Stimulated activated CD8-positive, alpha-beta memory T cell treated with anti-CD3 and anti-CD28 coated beads, Interleukin-15, amount 100 ng/mL, for 4 hours (primary cell): ENCODE measurements around the gene SRD5A1.
"Not testable (repeated sequence)": the region's sequence is repeated elsewhere in the genome, so short reads cannot be mapped to it uniquely, and the experiment has no call there.

ENCODE experiments used
- DNase-seq, 2 donors: peaks; one replicate each; pipeline ENCODE4 v3.0.0-alpha.2; 2020; ENCODE audit warnings: low read depth in 2 of 2

Gene SRD5A1

DNA sequence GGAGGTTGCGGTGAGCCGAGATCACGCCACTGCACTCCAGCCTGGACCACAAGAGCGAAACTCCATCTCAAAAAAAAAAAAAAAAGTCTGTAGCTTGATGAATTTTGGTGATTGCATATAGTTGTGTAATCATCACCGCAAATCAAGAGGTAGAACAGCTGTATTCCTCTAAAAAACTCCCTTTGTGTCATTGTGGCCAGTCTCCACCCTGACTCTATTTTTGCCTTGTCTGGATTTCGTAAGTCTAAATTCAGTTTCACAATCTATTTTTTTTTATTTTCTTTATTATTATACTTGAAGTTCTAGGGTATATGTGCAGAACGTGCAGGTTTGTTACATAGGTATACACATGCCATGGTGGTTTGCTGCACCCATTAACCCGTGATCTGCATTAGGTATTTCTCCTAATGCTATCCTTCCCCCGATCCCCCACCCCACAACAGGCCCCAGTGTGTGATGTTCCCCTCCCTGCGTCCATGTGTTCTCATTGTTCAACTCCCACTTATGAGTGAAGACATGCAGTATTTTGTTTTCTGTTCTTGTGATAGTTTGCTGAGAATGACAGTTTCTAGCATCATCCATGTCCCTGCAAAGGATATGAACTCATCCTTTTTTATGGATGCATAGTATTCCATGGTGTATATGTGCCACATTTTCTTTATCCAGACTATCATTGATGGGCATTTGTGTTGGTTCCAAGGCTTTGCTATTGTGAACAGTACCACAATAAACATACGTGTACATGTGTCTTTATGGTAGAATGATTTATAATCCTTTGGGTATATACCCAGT is 12.5 kb downstream of the SRD5A1 start:
- DNase-seq: not testable (repeated sequence)

DNA sequence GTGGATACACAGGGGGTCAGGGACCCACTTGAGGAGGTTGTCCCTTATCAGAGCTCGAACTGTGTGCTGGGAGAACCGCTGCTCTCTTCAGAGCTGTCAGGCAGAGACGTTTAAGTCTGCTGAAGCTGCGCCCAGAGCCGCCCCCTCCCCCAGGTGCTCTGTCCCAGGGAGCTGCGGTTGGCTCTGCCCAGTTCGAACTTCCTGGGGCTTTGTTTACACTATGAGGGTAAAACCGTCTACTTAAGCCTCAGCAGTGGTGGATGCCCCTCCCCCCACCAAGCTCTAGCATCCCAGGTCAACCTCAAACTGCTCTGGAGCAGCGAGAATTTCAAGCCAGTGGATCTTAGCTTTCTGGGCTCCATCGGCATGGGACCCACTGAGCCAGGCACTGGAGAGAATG is 15.9 kb downstream of the SRD5A1 start:
- DNase-seq: no peak

DNA sequence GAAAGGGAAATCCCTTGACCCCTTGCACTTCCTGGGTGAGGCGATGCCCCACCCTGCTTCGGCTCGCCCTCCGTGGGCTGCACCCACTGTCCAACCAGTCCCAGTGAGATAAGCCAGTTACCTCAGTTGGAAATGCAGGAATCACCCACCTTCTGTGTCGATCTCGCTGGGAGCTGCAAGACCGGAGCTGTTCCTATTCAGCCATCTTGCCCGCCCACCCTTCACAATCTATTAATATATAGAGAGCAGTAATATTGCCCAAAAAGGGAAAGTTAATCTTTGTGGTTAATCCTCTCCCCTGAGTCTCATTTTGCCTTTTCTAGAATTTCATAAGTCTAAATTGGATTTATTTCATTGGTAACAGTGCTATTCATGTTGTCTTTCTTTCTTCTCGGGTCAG is 16.4 kb downstream of the SRD5A1 start:
- no peak for DNase-seq

DNA sequence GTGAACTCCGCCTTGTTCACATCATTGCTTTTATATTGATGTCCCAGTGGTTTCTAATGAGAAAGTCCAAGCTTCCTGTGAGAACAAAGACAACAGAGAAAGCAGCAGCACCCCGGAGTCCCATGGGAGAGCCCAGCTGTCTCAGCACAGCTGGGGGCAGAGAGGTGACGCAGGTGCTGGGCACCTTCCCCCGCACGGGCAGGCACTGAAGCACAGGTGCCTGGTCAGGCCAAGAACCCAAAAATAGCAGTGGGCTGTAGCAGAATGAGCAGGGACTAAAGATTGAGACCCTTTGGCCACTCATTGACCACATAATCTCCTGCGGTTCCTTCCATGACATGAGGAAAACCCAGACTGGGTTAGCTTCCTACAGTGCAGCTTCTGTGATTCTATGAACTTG is 18.8 kb downstream of the SRD5A1 start:
- no peak for DNase-seq

DNA sequence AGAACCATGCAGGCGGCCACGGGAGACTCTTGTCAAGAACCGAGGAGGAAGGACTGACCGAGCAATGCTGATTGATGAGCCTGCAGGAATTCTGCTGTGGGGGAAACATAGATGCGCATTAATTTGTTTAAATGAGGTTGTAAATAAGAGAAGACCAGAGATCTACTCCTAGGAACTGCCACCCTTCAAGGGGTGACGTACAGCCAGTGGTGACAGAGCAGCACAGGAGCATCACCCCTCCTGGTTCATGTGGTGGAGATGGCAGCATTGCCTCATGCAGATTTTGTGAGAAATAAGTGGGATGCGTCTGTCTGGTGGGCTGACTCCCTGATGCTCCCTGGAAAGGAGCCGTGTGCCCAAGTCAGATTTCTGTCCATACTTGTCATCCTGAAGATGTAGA is 22.2 kb downstream of the SRD5A1 start:
- DNase-seq: no peak

DNA sequence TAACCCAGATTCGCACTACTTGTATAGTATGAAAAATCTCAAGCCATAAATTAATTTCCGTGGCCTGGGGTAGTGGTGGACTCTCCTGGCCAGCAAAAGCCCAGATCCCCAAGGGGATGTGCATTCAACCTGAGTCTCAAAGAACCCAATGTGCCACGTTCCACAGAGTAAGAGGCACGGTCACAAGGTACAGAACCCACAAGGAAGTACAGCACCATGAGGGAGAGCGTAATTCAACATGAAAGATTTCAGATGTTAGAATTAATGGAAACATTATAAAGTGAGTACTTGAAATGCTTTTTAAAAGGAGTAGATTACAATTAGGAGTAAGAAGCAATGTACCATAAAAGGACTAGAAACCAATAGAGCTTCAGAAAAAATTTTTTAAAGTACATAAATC is 23.4 kb downstream of the SRD5A1 start:
- no peak for DNase-seq

DNA sequence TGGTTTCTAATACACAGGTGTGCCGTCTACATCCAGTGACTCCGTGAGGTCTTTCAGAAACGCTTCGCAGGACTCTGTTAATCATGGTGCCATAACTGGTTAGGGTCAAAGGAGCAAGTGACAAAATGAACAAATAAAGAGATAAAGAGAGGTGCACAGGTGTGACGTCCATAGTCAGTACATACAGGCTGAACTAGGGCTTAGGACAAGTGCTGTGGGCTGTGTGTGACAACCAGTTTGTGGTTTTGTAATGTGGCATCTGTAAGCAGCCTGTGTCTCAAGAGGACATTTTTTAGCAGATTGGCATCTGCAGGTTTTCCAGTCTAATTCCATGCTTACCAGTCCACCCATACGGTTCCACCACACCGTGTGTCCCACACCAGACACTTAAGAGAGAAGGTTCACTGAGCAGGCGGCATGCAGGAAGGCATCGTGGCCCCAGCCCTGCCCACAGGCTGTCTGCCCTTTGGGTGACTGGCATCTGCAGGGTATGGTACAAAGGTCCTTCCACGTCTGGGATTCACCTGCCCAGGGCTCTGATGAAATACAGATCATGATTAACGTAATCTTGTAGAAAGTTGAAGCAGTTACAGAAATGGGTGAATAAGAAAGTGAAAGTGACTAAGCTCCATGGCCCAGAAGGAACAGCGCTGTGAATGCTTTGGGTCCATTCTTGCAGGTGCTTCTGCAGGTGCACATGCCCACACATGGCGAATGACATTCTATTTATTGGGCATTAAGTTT is 26.9 kb downstream of the SRD5A1 start:
- DNase-seq: no peak

DNA sequence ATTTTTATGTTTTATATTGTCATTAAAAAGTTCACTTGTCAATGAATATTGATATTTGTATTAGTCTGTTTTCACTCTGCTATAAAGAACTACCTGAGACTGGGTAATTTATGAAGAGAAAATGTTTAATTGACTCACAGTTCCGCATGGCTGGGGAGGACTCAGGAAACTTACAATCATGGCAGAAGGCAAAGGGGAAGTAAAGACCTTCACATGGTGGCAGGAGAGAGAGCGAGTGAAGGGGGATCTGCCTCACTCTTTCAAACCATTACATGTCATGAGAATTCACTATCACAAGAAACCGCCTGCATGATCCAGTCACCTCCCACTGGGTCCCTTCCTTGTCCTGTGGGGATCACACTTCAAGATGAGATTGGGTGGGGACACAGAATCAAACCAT is 27.4 kb downstream of the SRD5A1 start:
- DNase-seq: no peak

DNA sequence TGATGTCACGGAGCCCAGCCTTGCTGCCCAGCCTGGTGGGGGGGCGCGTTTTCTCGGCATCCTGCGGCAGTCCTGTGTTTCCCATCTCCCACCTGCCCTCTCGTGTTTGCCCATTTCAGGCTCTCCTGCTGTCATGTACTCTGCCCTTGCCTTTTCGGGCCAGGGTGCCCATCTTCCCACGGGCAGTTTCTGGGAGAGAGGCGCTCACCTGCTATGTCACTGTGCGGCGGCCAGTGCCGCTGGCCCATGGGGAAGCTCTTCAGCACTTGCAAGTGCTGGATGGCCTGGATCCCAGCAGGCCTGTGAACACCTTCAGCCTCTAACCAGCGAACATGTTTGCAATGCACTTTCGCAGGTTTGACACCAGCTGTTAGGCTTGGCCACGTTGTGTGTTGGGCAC is 33.5 kb downstream of the SRD5A1 start:
- DNase-seq: no peak

DNA sequence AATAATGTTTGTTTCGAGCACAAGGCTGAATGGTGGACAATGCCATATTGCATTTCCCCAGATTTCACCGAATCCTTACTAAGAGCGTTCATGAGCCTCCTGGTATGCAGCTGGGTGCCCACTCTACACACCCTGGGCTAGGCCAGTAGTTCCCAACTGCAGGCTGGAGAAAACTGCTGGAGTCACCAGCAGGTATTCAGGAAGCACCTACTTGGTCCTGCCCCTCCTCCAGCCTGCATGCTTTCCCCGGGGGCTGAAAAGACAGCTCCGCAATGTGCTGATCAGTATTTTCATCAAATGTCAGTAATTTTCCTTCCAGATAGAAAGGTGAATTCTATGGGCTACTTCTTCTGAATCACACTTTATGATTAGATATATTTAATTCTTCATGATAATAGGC is 34.4 kb downstream of the SRD5A1 start:
- no peak for DNase-seq

DNA sequence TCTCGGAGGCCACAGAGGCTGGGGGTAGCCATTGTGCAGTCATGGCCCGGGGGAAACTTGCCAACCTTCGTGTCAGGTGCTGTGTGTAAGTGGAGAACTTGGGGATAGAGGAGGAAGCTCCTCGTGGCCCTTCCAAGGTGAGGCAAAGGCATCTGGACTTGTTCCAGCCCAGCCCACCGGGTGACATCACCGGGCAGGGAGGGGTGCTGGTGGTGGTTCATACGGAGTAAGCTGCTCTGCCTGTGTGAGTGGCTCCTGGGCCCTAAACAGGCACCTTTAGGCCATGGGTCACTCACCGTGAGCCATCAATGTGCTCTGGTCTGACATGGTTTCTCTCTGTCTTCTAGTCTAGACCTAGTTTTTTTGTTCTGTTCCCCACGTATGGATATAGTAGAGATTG is 35.5 kb downstream of the SRD5A1 start:
- not testable (repeated sequence) for DNase-seq

DNA sequence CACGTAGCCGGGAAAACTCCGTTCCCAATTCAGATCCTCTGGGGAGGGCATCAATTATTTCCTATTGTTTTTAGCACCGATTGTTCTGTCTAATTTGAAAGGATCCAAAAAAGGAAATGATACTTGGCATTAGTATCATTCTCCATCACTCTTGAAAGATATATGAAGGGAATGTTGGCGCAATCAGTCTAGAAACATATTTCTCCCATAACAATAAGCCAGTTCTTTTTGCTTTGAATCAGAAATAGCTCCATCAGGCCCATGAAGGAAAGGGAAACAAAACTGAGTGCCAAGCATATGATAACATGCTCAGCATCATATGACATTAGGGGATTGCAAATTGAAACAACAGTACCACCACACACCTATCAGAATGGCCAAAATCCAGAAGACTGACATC is 39.8 kb downstream of the SRD5A1 start:
- no peak for DNase-seq

DNA sequence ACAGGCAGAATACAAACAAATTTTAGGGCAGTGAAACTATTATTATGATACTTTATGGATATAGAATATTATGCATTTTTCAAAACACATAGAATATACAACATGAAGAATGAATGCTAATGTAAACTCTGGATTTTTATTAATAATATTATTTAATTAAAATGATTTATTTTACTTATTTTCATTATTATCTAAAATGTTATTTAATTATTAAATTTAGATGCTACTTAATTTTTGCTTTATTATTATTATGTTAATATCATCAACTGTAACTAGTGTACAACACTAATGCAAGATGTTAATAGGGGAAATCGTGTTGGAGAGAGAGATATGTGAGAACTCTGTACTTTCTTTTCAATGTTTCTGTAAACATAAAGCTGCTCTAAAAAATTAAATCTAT is 40.7 kb downstream of the SRD5A1 start:
- DNase-seq: no peak

DNA sequence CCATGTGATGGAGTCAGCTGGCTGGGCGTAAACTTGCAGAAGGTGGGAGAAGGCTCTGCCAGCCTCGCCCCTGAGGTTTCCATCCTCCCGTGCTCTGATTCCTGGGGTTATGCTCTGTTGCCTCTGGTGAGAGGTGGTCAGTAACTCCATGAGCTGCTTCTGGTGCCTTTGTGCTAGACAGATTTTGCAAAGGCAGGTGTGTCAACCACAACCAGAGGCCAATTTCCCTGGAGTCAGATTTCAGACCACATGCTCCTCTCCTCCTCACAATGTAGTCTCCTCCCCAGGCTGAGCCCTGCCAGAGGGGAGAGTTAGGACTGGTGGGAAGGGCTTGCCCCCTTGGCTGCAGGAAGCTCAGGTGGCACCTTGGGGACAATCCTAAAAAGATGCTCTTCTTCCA is 41.2 kb downstream of the SRD5A1 start:
- no peak for DNase-seq

DNA sequence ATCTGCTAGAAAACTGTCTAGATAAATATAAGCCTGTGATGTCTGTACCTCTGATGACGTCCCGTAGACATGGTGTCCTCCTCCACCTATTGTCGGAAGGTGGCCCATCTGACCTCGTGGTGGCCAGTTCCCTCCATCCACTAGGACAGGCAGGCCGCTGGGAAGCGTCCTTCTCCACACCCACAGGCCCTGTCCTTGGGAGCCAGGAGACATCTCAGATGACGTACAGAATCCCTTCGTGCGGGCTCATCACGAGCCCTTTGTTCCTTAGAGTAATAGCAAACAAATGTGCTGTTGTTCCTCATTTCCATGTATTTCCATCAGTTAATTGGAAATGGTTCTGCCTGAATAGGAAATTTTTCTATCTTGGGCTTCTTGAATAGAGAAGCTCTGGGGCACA is 41.6 kb downstream of the SRD5A1 start:
- DNase-seq: no peak

DNA sequence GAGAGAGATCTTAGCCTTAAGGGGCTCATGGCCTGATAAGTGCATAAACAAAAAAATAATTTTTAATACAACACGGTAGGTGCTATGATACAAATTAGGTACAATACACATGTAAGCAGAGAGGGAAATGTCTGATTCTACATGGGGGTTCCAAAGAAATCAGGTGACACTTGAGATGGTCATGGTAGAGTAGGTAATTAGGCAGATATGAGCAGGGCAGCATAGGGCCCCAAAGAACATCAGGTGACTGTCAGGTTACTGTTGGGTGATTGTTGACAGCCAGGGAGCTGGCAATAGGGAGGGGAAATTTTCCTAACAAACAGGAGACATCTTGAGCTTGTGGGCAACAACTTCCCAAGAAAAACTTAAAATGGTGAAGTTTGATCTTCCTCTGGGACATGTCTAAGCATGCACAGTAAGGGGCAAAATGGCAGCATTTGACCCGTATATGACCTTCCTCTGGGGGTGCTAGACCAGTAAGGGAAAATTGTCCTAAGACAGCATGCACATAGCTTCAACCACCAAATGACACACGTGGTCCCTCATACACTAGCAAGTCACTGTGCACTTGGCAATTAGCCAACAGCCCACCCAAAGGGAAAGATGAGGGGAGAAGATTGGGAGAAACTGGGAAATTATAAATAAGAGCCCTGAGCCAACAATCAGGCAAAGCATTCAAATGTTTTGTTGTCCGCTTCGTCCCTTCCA is 42.7 kb downstream of the SRD5A1 start:
- no peak for DNase-seq

DNA sequence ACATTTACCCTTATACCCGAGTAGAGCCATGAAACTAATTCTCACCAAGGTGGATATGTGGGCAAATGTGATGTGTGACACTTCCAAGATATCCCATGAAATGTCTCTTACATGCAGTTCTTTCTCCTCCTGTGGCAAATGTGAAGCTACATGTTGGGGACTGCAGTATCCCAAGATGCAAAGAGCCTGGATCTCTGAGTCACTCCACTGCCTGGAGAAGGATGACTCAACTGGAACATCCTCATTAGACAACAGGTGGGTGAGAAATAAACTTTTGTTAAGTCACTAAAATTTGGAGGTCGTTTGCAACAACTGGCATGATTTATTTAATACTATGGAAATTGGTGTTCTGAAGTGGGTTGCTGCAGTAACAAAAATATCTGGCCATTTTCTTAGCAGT is 43.5 kb downstream of the SRD5A1 start:
- no peak for DNase-seq

DNA sequence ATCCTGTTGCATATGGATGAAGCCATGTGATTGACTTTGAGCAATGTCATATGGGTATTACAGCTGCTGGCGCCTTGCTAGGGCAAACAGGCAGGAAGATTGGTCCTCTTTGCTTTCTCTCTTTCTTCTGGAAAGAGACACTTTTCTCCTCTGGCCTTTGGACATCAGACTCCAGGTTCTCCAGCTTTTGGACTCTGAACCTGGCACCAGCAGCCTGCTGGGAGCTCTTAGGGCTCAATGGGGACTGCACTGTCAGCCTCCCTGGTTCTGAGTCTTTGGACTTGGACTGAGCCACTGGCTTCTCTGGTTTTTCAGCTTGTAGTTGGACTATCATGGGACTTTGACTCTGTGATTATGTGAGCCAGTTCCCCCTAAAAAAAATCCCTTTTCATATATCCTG is 45.1 kb downstream of the SRD5A1 start:
- DNase-seq: no peak

DNA sequence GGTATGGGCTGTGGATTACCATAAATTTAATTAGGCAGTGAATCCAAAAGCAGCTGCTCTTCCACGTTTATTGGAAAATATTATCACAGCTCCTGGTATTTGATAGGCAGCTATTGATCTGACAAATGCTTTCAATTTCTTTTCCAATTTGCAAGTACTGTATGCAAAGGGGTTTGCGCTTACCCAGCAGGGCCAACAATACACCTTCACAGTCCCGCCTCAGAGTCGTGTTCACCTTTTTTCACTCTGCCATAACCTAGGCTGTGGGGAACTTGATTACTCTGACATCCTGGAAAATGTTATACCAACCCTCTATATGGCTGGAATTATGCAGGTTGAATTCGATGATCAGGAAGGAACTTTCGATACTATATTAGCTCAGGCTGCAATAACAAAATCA is 47.7 kb downstream of the SRD5A1 start:
- DNase-seq: no peak

DNA sequence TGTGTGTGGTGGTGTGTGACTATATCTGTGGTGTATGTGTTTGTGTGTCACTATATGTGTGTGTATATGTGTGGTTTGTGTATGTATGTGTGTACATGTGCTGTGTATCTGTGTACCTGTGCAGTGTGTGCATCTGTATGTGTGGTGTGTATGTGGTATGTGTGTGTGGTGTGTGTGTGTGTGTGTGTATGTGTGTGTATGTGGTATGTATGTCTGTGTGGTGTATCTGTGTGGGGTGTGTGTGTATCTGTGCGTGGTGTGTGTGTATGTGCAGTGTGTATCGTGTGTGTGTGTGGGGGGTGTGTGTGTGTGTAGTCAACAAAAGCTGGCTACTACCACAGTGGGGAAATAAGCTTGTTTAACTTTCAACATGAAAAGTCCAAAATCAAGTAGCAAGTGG is 48.4 kb downstream of the SRD5A1 start:
- DNase-seq: no peak

DNA sequence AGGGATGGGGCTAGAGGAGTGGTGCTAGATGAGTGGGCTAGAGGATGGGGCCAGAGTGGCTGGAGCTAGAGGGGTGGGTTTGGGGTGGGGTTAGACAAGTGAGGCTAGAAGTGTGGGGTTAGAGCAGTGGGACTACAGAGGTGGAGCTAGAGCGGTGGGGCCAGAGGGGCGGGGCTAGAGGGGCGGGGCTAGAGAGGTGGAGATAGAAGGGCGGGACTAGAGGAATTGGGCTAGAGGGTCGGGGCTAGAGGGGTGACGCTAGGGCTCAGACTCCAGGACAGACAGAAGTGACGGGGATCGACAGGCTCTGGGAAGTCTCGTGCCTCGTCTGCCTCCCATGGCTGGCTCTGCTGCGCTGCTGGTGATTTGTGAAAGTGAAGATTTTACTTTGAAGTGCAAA is 49.0 kb downstream of the SRD5A1 start:
- DNase-seq: no peak

DNA sequence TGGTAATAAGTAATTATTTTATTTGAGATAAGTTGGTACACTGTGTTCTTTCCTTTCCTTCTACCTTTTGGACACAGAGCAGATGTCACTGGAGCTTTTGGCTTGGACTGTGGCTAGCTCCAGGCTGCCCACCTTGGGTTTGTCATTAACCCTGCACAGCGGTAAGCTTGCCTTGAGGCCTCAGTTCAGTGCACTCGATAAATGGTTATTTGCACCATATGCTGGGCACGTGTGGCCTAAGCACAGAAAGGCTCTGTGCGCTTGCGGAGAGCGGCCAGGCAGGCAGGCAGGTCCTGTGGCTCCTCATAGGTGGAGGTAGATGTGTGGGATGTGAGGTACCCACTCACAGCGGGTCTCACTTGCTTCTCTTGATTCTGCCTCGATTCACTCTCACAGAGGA is 50.0 kb downstream of the SRD5A1 start:
- no peak for DNase-seq

DNA sequence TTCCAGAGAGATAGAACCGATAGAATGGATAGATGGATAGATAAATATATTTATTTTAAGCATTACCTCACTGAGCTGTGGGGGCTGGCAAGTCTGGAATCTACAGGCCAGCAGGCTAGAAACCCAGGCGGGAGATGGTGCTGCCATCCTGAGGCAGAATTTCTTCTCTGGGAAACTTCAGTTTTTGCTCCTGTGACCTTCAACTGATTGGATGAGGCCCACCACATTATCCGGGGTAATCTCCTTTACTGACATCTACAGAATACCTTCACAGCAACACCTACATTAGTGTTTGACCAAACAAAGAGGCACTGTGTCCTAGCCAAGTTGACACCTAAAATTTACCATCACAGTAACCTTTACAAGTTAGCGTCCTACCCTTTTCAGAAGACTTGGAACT is 50.8 kb downstream of the SRD5A1 start:
- no peak for DNase-seq
